IMR-90 (cell line): ENCODE data around the gene RNF212B. TPM values are rescaled to one million over a fixed set of nuclear protein-coding genes. Genes with fewer than 3 reads are reported as not detected.

ENCODE experiments used
- ATAC-seq: fragments of 200-7000 bp; cut with Tn5 transposase; 2 replicates; pipeline ENCODE4 v1.9.1; 2020; ENCODE audit warnings: low read depth, mild to moderate bottlenecking, moderate library complexity
- BruUV-seq: library from RNA; stranded (reverse); fragments of 400-500 nt; replicated peaks from 2 replicates; lab custom pipeline; 2021; lab: Mats Ljungman, UMichigan
- CTCF ChIA-PET: fragments of 300-600 bp; formaldehyde crosslinking; extraction: SDS; loops from one replicate; lab custom pipeline; 2021; ENCODE audit warnings: antibody characterized with exemption; lab: Yijun Ruan, JAX
- POLR2A ChIA-PET: fragments of 300-600 bp; sonication (Branson Sonifier 250); formaldehyde crosslinking; loops from one replicate; lab custom pipeline; 2022; ENCODE audit warnings: antibody characterized with exemption; ENCODE audit not compliant: unreplicated experiment; lab: Charles Lee
- DNase-seq: peaks from one replicate; pipeline ENCODE4 v3.0.0; 2013
- H2AFZ ChIP-seq: replicated peaks from 2 replicates; pipeline ENCODE3; 2013; ENCODE audit warnings: low read length, mild to moderate bottlenecking; ENCODE audit not compliant: poor library complexity
- H2AK5ac ChIP-seq: 2 replicates; pipeline ENCODE4 v1.6.1; 2013; ENCODE audit warnings: low read depth, low read length, inconsistent platforms
- H2AK9ac ChIP-seq: replicated peaks from 2 replicates; pipeline ENCODE3; 2013; ENCODE audit warnings: mild to moderate bottlenecking, low read depth, low read length, moderate library complexity; ENCODE audit not compliant: poor library complexity
- H2BK120ac ChIP-seq: 2 replicates; pipeline ENCODE4 v1.6.1; 2013; ENCODE audit warnings: low read depth, low read length, inconsistent platforms
- H2BK15ac ChIP-seq: 3 replicates; pipeline ENCODE4 v1.6.1; 2013; ENCODE audit warnings: low read depth, low read length, inconsistent platforms
- H2BK20ac ChIP-seq: 2 replicates; pipeline ENCODE4 v1.6.1; 2013; ENCODE audit warnings: low read depth, mild to moderate bottlenecking, inconsistent platforms, low read length, moderate library complexity
- H2BK5ac ChIP-seq: 2 replicates; pipeline ENCODE4 v1.6.1; 2013; ENCODE audit warnings: mild to moderate bottlenecking, low read depth, low read length, inconsistent platforms; ENCODE audit not compliant: poor library complexity, severe bottlenecking
- H3K14ac ChIP-seq: replicated peaks from 2 replicates; pipeline ENCODE4 v1.6.1; 2013; ENCODE audit warnings: low read depth, low read length, inconsistent platforms
- H3K18ac ChIP-seq: 2 replicates; pipeline ENCODE4 v1.6.1; 2013; ENCODE audit warnings: low read depth, low read length, control low read depth
- H3K23ac ChIP-seq: 2 replicates; pipeline ENCODE4 v1.6.1; 2013; ENCODE audit warnings: low read depth, low read length, inconsistent platforms
- H3K27ac ChIP-seq: 2 replicates; pipeline ENCODE4 v1.5.1; 2013; ENCODE audit warnings: mild to moderate bottlenecking, control low read depth, low read length; ENCODE audit not compliant: insufficient read depth
- H3K27me3 ChIP-seq: 2 replicates; pipeline ENCODE4 v1.6.1; 2013; ENCODE audit warnings: low read length; ENCODE audit not compliant: control insufficient read depth, insufficient read depth
- H3K36me3 ChIP-seq: 2 replicates; pipeline ENCODE4 v1.6.1; 2013; ENCODE audit warnings: low read length, mixed read lengths; ENCODE audit not compliant: control insufficient read depth, insufficient read depth
- H3K4ac ChIP-seq: 2 replicates; pipeline ENCODE4 v1.6.1; 2013; ENCODE audit warnings: low read depth, low read length, inconsistent platforms
- H3K4me1 ChIP-seq: 2 replicates; pipeline ENCODE4 v1.6.1; 2013; ENCODE audit warnings: low read length, mixed read lengths; ENCODE audit not compliant: control insufficient read depth, insufficient read depth
- H3K4me2 ChIP-seq: 2 replicates; pipeline ENCODE4 v1.6.1; 2013; ENCODE audit warnings: low read depth, mild to moderate bottlenecking, control low read depth, low read length, moderate library complexity
- H3K4me3 ChIP-seq: 2 replicates; pipeline ENCODE4 v1.5.1; 2013; ENCODE audit warnings: low read depth, mild to moderate bottlenecking, control low read depth, low read length, moderate library complexity; ENCODE audit not compliant: insufficient read depth
- H3K56ac ChIP-seq: 2 replicates; pipeline ENCODE4 v1.6.1; 2013; ENCODE audit warnings: low read length, inconsistent platforms; ENCODE audit not compliant: insufficient read depth; ENCODE audit errors: extremely low read depth
- H3K79me1 ChIP-seq, 2 experiments: 2 replicates each; pipeline ENCODE4 v1.6.1; 2013; ENCODE audit warnings: low read length in 2 of 2, inconsistent platforms in 1 of 2, low read depth in 1 of 2
- H3K9ac ChIP-seq: 2 replicates; pipeline ENCODE4 v1.6.1; 2013; ENCODE audit warnings: low read depth, low read length, control low read depth
- H3K9me1 ChIP-seq: 2 replicates; pipeline ENCODE4 v1.6.1; 2013; ENCODE audit warnings: low read length, inconsistent platforms; ENCODE audit not compliant: insufficient read depth
- H3K9me3 ChIP-seq: 2 replicates; pipeline ENCODE4 v1.6.1; 2013; ENCODE audit warnings: low read length; ENCODE audit not compliant: control insufficient read depth, insufficient read depth
- H4K20me1 ChIP-seq: 2 replicates; pipeline ENCODE4 v1.6.1; 2013; ENCODE audit warnings: low read length, inconsistent platforms; ENCODE audit not compliant: insufficient read depth
- H4K5ac ChIP-seq: 2 replicates; pipeline ENCODE4 v1.6.1; 2013; ENCODE audit warnings: mild to moderate bottlenecking, low read depth, low read length, control low read depth
- H4K8ac ChIP-seq, 2 experiments: 2 replicates each; pipeline ENCODE4 v1.6.1; 2013; ENCODE audit warnings: low read depth in 2 of 2, low read length in 2 of 2, control low read depth in 1 of 2, inconsistent platforms in 1 of 2
- H4K91ac ChIP-seq: 2 replicates; pipeline ENCODE4 v1.6.1; 2013; ENCODE audit warnings: low read depth, low read length, inconsistent platforms; ENCODE audit not compliant: insufficient read depth
- BHLHE40 ChIP-seq: fragments of 150-350 bp; IDR thresholded peaks from 2 replicates; pipeline ENCODE4 v1.6.1; 2016; ENCODE audit warnings: mild to moderate bottlenecking, low read depth, low read length
- CEBPB ChIP-seq: IDR thresholded peaks from 2 replicates; pipeline ENCODE4 v1.6.1; 2012; ENCODE audit warnings: low read depth, low read length, improper control_type of control experiment
- CHD1 ChIP-seq: IDR thresholded peaks from 2 replicates; pipeline ENCODE4 v1.6.1; 2012; ENCODE audit warnings: low read depth, low read length, improper control_type of control experiment
- FOS ChIP-seq: fragments of 150-350 bp; IDR thresholded peaks from 2 replicates; pipeline ENCODE4 v1.6.1; 2016; ENCODE audit warnings: low read depth, low read length
- MAFK ChIP-seq: IDR thresholded peaks from 2 replicates; pipeline ENCODE4 v1.6.1; 2012; ENCODE audit warnings: low read depth, low read length, improper control_type of control experiment
- MAZ ChIP-seq: IDR thresholded peaks from 2 replicates; pipeline ENCODE4 v1.6.1; 2012; ENCODE audit warnings: low read depth, mild to moderate bottlenecking, low read length, improper control_type of control experiment, moderate library complexity, borderline replicate concordance
- MXI1 ChIP-seq: IDR thresholded peaks from 2 replicates; pipeline ENCODE4 v1.6.1; 2012; ENCODE audit warnings: low read depth, mild to moderate bottlenecking, low read length, moderate library complexity, borderline replicate concordance
- NFE2L2 ChIP-seq: fragments of 150-350 bp; IDR thresholded peaks from 2 replicates; pipeline ENCODE4 v1.6.1; 2016; ENCODE audit warnings: low read depth, mild to moderate bottlenecking, low read length
- POLR2A ChIP-seq: IDR thresholded peaks from 2 replicates; pipeline ENCODE4 v1.6.1; 2012; ENCODE audit warnings: mild to moderate bottlenecking, low read depth, low read length
- RAD21 ChIP-seq: IDR thresholded peaks from 2 replicates; pipeline ENCODE4 v1.6.1; 2012; ENCODE audit warnings: low read length, improper control_type of control experiment
- RCOR1 ChIP-seq: IDR thresholded peaks from 2 replicates; pipeline ENCODE4 v1.6.1; 2012; ENCODE audit warnings: mild to moderate bottlenecking, low read length, improper control_type of control experiment; ENCODE audit not compliant: insufficient replicate concordance
- RFX5 ChIP-seq: IDR thresholded peaks from 2 replicates; pipeline ENCODE4 v1.8.0; 2012; ENCODE audit warnings: low read depth, mild to moderate bottlenecking, low read length, moderate library complexity
- SMC3 ChIP-seq: fragments of 150-350 bp; IDR thresholded peaks from 2 replicates; pipeline ENCODE4 v1.6.1; 2016; ENCODE audit warnings: low read depth, mild to moderate bottlenecking, antibody characterized with exemption, low read length, moderate library complexity
- dilution Hi-C: fragments of 300-500 bp; cut with HindIII; formaldehyde crosslinking; loops from one replicate; pipeline ENCODE4 v1.14.3; 2018; ENCODE audit warnings: low sequenced_read_pairs; ENCODE audit not compliant: unreplicated experiment
- in situ Hi-C: fragments of 300-500 bp; cut with MboI; formaldehyde crosslinking; loops from 3 replicates; pipeline ENCODE4 v1.14.3; 2019; ENCODE audit warnings: low sequenced_read_pairs, inconsistent platforms, mixed read lengths
- intact Hi-C: fragments of 100-400 bp; cut with micrococcal nuclease; formaldehyde crosslinking; loops from 2 replicates; pipeline ENCODE4 v1.10.0; 2022
- polyA plus RNA-seq, 3 experiments: library from polyadenylated mRNA; depleted of rRNA; stranded (reverse); fragments of >200 nt; gene quantifications; 2 replicates each; pipeline ENCODE4 v1.2.3, GENCODE V29; 2012; ENCODE audit warnings: low replicate concordance in 1 of 3
- total RNA-seq: library from RNA; depleted of rRNA; stranded (reverse); fragments of >200 nt; gene quantifications from 2 replicates; pipeline ENCODE4 v1.2.3, GENCODE V29; 2012
- TF ChIP-seq, protein P1 (sequence below): conservative IDR thresholded peaks from 2 replicates; pipeline ENCODE4 v1.5.1; 2012; ENCODE audit warnings: mild to moderate bottlenecking, low read depth, low read length, improper control_type of control experiment
- TF ChIP-seq, protein P2 (sequence below): fragments of 150-350 bp; IDR thresholded peaks from 2 replicates; pipeline ENCODE4 v1.6.1; 2016; ENCODE audit warnings: low read depth, mild to moderate bottlenecking, low read length, moderate library complexity, borderline replicate concordance
- TF ChIP-seq, protein P3 (sequence below): fragments of 150-350 bp; IDR thresholded peaks from 2 replicates; pipeline ENCODE4 v1.6.1; 2017; ENCODE audit warnings: mild to moderate bottlenecking, antibody characterized with exemption, low read length, low read depth

The RNF212B gene
- total and polyA plus RNA-seq, 2 of the 4 experiments (the other 2 are of a cell fraction): not detected

DNA sequence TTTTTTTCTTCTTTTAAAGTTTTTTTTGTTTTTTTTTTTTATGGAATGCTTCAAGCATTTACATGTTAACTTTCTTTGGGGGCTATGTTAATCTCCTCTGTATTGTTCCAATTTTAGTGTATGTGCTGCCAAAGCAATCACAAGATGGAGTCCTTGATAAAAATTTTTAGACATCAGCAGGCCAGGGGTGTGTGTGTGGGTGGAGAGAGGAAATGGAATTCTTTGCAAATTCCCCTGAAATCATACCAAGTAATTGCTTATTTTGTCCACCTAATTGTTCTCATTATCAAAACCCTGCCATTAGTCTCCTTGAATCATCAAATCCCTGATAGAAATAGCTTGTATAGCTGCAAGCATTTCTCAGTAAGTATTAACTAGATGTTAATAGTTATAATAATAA lies 21.7 kb downstream of the RNF212B start:
- H2BK15ac ChIP-seq: no peak overlapping the region

More for the DNA sequence above, 21.7 kb downstream of the RNF212B start:
- no peak overlapping the region for H2AK5ac ChIP-seq
- no peak overlapping the region for H2BK20ac ChIP-seq
- no peaks in the 10 kb centered on the region for H4K20me1 ChIP-seq
- H3K9me1 ChIP-seq: no peaks in the 10 kb centered on the region
- H3K27me3 ChIP-seq: peaks cover 14% of the 10 kb centered on the region
- ATAC-seq: no peak
- H3K27ac ChIP-seq: no peak overlapping the region
- H3K56ac ChIP-seq: no peak overlapping the region
- intact Hi-C loops (no loop called here), dilution Hi-C loops (no loop called here), in situ Hi-C loops (no loop called here)
- DNase-seq: no peak
- no peak overlapping the region for H2AK9ac ChIP-seq
- POLR2A ChIA-PET: no interaction called here
- H3K9me3 ChIP-seq: no peaks in the 10 kb centered on the region
- H3K9ac ChIP-seq: no peak overlapping the region
- H3K4me2 ChIP-seq: no peak overlapping the region
- no peak overlapping the region for H3K18ac ChIP-seq
- no peak overlapping the region for H4K91ac ChIP-seq
- TF ChIP-seq RAD21: no peak
- no peak for TF ChIP-seq BHLHE40
- no peak for TF ChIP-seq CHD1
- TF ChIP-seq CEBPB: no peak
- no peak for TF ChIP-seq MAZ
- TF ChIP-seq, protein P1, sequence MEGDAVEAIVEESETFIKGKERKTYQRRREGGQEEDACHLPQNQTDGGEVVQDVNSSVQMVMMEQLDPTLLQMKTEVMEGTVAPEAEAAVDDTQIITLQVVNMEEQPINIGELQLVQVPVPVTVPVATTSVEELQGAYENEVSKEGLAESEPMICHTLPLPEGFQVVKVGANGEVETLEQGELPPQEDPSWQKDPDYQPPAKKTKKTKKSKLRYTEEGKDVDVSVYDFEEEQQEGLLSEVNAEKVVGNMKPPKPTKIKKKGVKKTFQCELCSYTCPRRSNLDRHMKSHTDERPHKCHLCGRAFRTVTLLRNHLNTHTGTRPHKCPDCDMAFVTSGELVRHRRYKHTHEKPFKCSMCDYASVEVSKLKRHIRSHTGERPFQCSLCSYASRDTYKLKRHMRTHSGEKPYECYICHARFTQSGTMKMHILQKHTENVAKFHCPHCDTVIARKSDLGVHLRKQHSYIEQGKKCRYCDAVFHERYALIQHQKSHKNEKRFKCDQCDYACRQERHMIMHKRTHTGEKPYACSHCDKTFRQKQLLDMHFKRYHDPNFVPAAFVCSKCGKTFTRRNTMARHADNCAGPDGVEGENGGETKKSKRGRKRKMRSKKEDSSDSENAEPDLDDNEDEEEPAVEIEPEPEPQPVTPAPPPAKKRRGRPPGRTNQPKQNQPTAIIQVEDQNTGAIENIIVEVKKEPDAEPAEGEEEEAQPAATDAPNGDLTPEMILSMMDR: no peak
- no peak for TF ChIP-seq MAFK
- no peak for TF ChIP-seq NFE2L2
- TF ChIP-seq RFX5: no peak
- no peak for TF ChIP-seq SMC3
- no peak for TF ChIP-seq RCOR1
- no peak for TF ChIP-seq MXI1
- no peak for TF ChIP-seq FOS
- TF ChIP-seq, protein P2, sequence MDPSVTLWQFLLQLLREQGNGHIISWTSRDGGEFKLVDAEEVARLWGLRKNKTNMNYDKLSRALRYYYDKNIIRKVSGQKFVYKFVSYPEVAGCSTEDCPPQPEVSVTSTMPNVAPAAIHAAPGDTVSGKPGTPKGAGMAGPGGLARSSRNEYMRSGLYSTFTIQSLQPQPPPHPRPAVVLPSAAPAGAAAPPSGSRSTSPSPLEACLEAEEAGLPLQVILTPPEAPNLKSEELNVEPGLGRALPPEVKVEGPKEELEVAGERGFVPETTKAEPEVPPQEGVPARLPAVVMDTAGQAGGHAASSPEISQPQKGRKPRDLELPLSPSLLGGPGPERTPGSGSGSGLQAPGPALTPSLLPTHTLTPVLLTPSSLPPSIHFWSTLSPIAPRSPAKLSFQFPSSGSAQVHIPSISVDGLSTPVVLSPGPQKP: no peak
- TF ChIP-seq, protein P3, sequence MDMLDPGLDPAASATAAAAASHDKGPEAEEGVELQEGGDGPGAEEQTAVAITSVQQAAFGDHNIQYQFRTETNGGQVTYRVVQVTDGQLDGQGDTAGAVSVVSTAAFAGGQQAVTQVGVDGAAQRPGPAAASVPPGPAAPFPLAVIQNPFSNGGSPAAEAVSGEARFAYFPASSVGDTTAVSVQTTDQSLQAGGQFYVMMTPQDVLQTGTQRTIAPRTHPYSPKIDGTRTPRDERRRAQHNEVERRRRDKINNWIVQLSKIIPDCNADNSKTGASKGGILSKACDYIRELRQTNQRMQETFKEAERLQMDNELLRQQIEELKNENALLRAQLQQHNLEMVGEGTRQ: no peak
- TF ChIP-seq POLR2A: no peak
- no peaks in the 10 kb centered on the region for H3K4me1 ChIP-seq
- H2AFZ ChIP-seq: no peak overlapping the region
- BruUV-seq: no TSS peak
- H4K8ac ChIP-seq: no peak overlapping the region
- CTCF ChIA-PET: interaction anchor here (0.5 to 0.8 kb wide), 2 partner anchors 40 to 139 kb away, joined by 3 to 11 read pairs; no protein-coding TSS in a partner anchor
- H3K4me3 ChIP-seq: no peak overlapping the region
- H3K36me3 ChIP-seq: no peaks in the 10 kb centered on the region
- H2BK120ac ChIP-seq: no peak overlapping the region
- no peak overlapping the region for H2BK5ac ChIP-seq
- no peak overlapping the region for H4K5ac ChIP-seq
- no peaks in the 10 kb centered on the region for H3K79me1 ChIP-seq
- no peak overlapping the region for H3K14ac ChIP-seq
- no peak overlapping the region for H3K4ac ChIP-seq
- H3K23ac ChIP-seq: no peak overlapping the region
